ENCODE data around the gene PDE3B.

- TF ChIP-seq CTCF (IDR thresholded peaks at IDR 0.05) (no peak), POLR2A (IDR thresholded peaks at IDR 0.05) (no peak), EP300 (IDR thresholded peaks at IDR 0.05) (no peak)
Measured at GRCh38 chr11:14678350-14678749, 34.7 kb downstream of the PDE3B start.

All from upper lobe of left lung (tissue), 4 donors.